Erythroblast (primary cell): Measurements from ENCODE around the gene P2RX1.

ENCODE experiments used
- DNase-seq, 2 experiments: peaks; one replicate each; lab custom pipeline; 2025; lab: John Stamatoyannopoulos, UW
- GATA1 ChIP-seq: IDR thresholded peaks from 2 replicates; pipeline ENCODE4 v1.6.1; 2011; ENCODE audit warnings: low read depth, mild to moderate bottlenecking, control low read depth, low read length, moderate library complexity
- POLR2A ChIP-seq: IDR thresholded peaks from 2 replicates; pipeline ENCODE4 v1.6.1; 2011; ENCODE audit warnings: mild to moderate bottlenecking, low read length

The P2RX1 gene

GRCh38 chr17:3924512-3925350 is 8.5 kb upstream of the P2RX1 start:
- TF ChIP-seq GATA1 (no peak), POLR2A (no peak)
- no peak for DNase-seq

DNA sequence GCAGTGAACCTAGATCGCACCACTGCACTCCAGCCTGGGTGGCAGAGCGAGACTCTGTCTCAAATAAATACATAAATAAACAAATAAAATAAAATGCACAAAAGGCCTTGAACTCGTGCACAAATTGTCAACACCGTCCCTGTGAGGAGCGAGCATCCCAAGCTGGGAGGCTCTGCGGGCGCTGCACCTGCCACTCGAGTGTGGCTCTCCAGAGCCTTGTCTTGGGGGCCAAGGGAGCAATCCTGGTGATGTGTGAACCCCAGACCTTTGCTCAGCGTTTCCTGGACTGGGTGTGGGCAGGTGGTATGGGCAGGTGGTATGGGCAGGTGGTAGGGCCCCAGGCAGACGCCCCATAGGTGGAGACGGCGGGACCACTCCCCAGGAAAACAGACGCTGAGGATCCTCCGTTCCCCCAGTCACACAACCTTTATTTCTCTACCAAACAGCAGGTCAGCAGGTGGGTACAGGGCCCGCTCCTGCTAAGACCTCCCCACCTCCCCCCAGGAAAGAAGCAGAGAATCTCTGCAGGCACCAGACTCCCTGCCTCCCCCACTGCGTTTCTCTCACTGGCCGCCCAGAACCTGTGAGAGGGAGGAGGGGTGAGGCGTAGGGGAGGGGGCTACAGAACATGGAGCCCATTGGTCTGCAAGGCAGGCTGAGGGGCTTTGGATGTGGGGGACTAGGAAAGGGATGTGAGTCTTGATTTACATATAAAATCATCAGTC is 7.4 kb upstream of the P2RX1 start:
- no peak for TF ChIP-seq POLR2A
- TF ChIP-seq GATA1, result no peak

GRCh38 chr17:3922765-3923164 is 6.5 kb upstream of the P2RX1 start:
- TF ChIP-seq GATA1, result no peak
- no peak for TF ChIP-seq POLR2A
- no peak for DNase-seq

More for the DNA sequence above, 7.4 kb upstream of the P2RX1 start:
- no peak for DNase-seq

- TF ChIP-seq GATA1 (no peak), POLR2A (no peak)
- DNase-seq, result no peak
Measured at GRCh38 chr17:3921502-3922319, 5.4 kb upstream of the P2RX1 start.

DNA sequence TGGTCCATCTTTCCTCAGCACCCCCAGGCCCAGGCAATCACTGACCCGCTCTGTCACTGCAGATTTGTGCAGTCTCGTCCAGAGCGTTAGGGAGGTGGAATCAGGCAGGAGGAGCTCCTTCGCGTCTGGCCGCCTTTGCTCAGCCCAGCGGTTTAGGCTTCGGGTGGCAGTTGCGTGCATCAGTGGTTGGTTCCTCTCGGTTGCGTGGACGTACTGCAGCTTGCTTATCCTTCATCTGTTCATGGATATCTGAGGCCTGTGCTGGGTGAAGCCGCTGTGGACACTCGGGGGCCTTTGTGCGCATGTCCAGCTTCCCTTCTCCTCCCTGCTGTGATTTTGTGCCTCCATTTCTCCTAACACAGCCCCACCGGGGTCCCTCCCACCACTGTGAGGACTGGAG is 4.7 kb upstream of the P2RX1 start:
- no peak for DNase-seq
- no peak for TF ChIP-seq POLR2A
- no peak for TF ChIP-seq GATA1

- TF ChIP-seq POLR2A, result no peak
- TF ChIP-seq GATA1, result no peak
- DNase-seq, result no peak
Measured at GRCh38 chr17:3919123-3919624, 2.9 kb upstream of the P2RX1 start.

DNA sequence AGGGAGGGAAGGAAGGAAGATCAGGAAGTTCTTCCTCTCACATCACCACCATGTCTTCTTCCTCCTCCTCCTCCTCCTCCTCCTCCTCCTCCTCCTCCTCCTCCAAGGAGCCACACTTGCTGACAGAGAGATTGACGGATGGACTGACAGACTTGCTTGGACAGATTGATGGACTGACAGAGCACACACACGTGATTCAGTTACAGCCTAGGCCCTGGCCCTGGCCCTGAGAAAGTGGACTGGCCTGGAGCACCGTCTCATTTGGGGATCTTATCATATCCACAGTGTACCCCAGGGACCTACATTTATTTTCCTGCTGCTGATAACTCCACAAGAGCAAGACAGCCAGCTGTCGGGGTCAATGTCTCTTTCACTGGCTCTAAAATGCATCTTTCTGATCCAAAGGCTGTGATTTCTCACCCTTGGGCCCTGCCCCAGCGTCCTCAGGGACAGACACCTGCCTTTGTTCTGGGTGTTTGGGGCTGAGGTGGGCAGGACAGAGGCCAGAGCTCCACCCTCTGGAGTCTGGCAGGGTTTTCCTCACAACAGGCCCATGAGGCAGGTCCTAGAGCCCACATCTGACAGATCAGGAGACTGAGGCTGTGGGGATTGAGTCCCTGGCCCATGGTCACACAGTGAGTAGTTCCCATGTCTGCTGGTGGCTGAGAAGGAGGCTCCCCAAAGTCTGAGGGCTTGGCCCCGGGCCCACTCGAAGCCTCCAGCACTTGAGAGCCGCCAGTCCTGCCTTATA is 2.3 kb upstream of the P2RX1 start:
- DNase-seq, result peak in 1 of 2 experiments; percentile 13
- TF ChIP-seq GATA1 (no peak), POLR2A (no peak)

- TF ChIP-seq GATA1 (no peak), POLR2A (no peak)
- peak; percentile 68 to 79 for DNase-seq
Measured at GRCh38 chr17:3917391-3917931, 1.2 kb upstream of the P2RX1 start.

DNA sequence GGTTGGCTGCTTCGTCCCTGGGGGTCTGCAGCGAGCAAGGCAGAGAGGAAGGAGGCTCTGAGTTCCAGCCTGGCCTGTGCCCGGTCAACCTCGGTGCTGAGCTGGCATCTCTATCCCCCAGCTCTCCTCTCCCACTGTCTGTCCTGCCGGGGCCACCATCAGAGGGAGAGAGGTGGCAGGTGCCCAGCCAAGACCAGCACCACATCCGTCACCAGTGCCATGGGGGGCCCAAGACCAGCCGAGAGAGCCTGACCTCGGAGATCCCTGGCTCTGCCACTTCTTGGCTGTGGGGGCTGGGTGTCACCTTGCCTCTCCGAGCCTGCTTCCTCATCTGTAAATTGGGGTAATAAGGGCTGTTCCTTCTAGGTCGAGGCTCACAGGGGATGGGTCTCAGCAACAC is 560 bp upstream of the P2RX1 start:
- peak in 1 of 2 experiments; percentile 39 for DNase-seq
- TF ChIP-seq POLR2A (no peak), GATA1 (no peak)

DNA sequence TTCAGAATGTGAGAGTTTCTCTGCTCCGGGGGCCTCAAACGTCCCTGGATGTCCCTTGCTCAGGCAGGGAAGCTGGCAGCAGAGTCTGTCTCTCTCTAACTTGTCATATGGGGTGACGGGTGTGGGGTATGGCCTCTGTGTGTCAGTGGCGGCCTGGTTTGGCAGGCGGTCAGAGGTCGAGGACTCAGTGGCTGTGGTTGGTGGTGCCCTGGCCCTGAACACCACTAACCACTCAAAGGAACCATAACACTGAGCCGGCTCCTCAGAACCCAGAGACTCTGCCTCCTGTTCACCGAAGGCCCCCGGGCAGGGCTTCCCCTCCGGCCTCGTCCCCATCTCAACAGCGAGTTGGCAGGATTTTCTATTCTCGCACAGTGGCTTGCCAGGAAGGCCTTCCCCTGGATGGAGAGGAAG is 677 bp downstream of the P2RX1 start:
- peak; percentile 20 to 46 for DNase-seq
- TF ChIP-seq POLR2A, result no peak
- no peak for TF ChIP-seq GATA1

GRCh38 chr17:3914312-3914670 is 2.0 kb downstream of the P2RX1 start:
- TF ChIP-seq POLR2A (no peak), GATA1 (no peak)
- no peak for DNase-seq

- DNase-seq, result peak; percentile 69 to 86
- TF ChIP-seq POLR2A (no peak), GATA1 (no peak)
Measured at GRCh38 chr17:3913531-3914311, 2.5 kb downstream of the P2RX1 start.
